ENCODE measurements around the gene RBM28.

- TF ChIP-seq CTCF (IDR thresholded peaks at IDR 0.05; ENCODE audit: control extremely low read depth in 1 of 3, insufficient read depth in 1 of 3, low read depth in 1 of 3, low read length in 3 of 3) (peak in 2 of 3 experiments; percentile 50 to 54; a peak in 2 of 4 replicates), POLR2AphosphoS5 (IDR thresholded peaks at IDR 0.05; ENCODE audit: low read depth, low read length) (no peak), CREB1 (IDR thresholded peaks at IDR 0.05) (no peak), TCF12 (IDR thresholded peaks at IDR 0.05; ENCODE audit: low read depth, low read length) (no peak), POLR2A (IDR thresholded peaks at IDR 0.05; ENCODE audit: control extremely low read depth in 1 of 2, low read depth in 2 of 2, low read length in 2 of 2) (no peak), GABPA (IDR thresholded peaks at IDR 0.05; ENCODE audit: borderline replicate concordance, insufficient read depth, low read length) (no peak), SIX5 (IDR thresholded peaks at IDR 0.05; ENCODE audit: low read depth, low read length) (no peak), HDAC6 (IDR thresholded peaks at IDR 0.05; ENCODE audit: low read depth, low read length) (no peak), EZH2 (IDR thresholded peaks at IDR 0.05; ENCODE audit: low read depth, low read length, severe bottlenecking) (no peak), RAD21 (IDR thresholded peaks at IDR 0.05 in 1 of 2, conservative IDR thresholded peaks at IDR 0.05 in 1 of 2; ENCODE audit: low read depth in 2 of 2, low read length in 2 of 2) (peak; percentile 69 to 70), TBP (IDR thresholded peaks at IDR 0.05; ENCODE audit: low read depth, low read length) (no peak), KDM1A (IDR thresholded peaks at IDR 0.05; ENCODE audit: borderline replicate concordance, low read length) (no peak), YY1 (IDR thresholded peaks at IDR 0.05; ENCODE audit: low read depth, low read length) (no peak)
- TF ChIP-seq, protein P1, sequence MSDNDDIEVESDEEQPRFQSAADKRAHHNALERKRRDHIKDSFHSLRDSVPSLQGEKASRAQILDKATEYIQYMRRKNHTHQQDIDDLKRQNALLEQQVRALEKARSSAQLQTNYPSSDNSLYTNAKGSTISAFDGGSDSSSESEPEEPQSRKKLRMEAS (IDR thresholded peaks at IDR 0.05): no peak
These were observed 21.6 kb downstream of the RBM28 start for GRCh38 chr7:128322040-128322643.
